Fibroblast of villous mesenchyme (primary cell): Measurements from ENCODE around the gene MAPKAPK2. TPM values are rescaled to one million over a fixed set of nuclear protein-coding genes. Genes with fewer than 3 reads are reported as not detected.
"Not testable (repeated sequence)": the region's sequence is repeated elsewhere in the genome, so short reads cannot be mapped to it uniquely, and the experiment has no call there.

Experiments
- DNase-seq: peaks from one replicate; pipeline ENCODE4 v3.0.0-alpha.2; 2010; ENCODE audit warnings: low read depth
- H3K4me3 ChIP-seq: 2 replicates; pipeline ENCODE4 v1.5.1; 2011; ENCODE audit warnings: low read depth, mild to moderate bottlenecking, low read length
- total RNA-seq: library from RNA; depleted of rRNA; stranded (reverse); fragments of >200 nt; gene quantifications from 2 replicates; pipeline ENCODE4 v1.2.3, GENCODE V29; 2012
- TF ChIP-seq, protein P1 (sequence below): IDR thresholded peaks from 2 replicates; pipeline ENCODE4 v1.5.1; 2012; ENCODE audit warnings: low read depth, mild to moderate bottlenecking, low read length; ENCODE audit not compliant: insufficient read depth

The MAPKAPK2 gene
- total RNA-seq, 1 donor: 45.3 TPM

DNA sequence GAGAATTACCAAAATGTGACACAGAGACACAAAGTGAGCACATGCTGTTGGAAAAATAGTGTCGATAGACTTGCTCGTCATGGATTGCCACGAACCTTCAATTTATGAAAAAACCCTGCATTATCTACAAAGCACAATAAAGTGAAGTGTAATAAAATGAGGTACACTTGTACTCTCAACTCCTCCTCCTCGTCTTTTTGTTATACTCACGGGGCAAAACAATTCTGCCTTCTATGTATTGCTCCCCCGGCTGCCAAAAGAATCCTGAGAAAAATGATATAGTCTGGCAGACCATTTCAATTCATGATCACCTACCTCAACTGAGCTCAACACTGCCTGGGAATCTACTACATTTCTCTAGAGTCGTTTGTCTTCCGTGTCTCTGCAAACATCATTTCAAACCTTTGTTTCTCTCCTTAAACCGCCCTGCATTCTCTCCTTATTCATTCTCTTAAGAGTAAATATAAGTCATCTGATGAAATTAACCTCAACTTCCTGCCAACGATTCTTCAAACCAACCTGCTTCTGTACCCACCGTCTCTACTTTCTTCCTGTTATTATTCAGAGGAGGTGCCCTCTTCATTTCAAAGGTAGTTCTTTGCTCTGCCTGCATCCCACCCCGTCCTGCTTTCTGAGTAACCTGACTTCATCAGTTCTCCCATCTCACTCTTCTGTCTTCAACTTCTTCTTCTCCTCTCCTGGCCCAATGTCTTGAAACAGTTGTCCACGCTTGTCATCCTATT lies 73.0 kb downstream of the MAPKAPK2 start:
- H3K4me3 ChIP-seq: no peak overlapping the region
- DNase-seq: no peak
- TF ChIP-seq, protein P1, sequence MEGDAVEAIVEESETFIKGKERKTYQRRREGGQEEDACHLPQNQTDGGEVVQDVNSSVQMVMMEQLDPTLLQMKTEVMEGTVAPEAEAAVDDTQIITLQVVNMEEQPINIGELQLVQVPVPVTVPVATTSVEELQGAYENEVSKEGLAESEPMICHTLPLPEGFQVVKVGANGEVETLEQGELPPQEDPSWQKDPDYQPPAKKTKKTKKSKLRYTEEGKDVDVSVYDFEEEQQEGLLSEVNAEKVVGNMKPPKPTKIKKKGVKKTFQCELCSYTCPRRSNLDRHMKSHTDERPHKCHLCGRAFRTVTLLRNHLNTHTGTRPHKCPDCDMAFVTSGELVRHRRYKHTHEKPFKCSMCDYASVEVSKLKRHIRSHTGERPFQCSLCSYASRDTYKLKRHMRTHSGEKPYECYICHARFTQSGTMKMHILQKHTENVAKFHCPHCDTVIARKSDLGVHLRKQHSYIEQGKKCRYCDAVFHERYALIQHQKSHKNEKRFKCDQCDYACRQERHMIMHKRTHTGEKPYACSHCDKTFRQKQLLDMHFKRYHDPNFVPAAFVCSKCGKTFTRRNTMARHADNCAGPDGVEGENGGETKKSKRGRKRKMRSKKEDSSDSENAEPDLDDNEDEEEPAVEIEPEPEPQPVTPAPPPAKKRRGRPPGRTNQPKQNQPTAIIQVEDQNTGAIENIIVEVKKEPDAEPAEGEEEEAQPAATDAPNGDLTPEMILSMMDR: no peak

DNA sequence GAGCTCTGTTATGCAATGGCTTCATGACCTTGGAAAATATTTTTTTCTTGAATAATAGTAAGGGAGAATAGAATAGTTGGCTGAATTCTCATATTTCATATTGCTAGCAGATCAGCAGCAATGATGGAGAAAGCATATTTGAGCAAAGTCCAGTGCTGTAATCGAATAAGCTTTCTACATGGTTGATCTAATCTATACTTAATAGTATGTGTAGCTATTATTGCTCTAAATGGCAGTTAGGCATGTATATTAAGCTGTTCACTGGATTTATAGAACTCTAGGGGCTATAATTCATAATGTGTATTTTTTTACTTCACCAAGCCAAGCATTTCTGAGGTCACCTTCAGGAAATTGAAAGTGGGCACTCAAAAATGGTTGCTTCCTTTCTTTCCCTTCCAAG lies 75.9 kb downstream of the MAPKAPK2 start:
- TF ChIP-seq, protein P1: no peak
- no peak for DNase-seq
- H3K4me3 ChIP-seq: no peak overlapping the region

DNA sequence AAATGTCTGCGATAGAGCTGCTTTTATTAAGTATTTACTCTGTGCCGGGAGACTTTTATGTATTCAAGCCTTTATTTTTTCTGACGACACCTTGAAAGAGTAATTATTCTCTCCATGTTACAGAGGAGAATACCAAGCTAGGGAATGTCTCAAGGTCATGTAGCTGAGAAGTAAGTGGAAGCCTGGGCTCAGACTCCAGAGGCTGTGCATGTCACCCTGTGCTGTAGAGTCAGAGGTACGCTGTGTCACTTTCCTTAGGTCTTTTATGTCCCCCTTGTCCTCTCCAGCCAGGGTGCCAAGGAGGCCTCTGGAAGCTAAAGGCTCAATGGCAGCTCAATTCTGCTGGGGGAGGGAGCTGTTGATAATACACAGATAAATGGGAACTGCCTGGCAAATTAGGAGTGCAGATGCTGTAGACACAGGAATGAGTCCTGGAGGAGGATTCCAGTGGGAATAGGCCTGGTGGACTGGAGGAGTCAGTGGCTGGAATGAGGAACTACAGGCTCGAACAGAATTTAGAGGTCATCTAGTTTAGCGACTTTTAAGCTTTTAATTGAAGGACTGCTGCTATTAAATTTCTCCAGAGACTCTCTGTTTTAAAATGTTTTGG lies 76.6 kb downstream of the MAPKAPK2 start:
- peak; percentile 28 for DNase-seq

DNA sequence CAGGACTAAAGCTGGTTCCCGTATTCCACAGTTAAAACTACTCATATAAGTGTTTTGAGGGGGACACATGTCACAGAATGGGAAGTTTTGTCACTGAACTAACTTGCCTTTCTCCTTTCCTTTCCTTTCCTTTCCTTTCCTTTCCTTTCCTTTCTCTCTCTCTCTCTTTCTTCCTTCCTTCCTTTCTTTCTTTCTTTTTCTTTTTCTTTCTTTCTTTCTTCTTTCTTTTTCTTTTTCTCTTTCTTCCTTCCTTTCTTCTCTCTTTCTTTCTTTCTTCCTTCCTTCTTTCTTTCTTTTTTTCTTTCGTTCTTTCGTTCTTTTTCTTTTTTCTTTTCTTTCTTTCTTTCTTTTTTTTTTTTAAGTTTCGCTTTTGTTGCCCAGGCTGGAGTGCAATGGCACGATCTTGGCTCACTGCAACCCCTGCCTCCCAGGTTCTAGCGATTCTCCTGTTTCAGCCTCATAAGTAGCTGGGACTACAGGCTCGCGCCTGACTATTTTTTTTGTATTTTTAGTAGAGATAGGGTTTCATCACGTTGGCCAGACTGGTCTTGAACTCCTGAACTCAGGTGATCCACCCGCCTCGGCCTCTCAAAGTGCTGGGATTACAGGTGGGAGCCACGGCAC lies 78.1 kb downstream of the MAPKAPK2 start:
- not testable (repeated sequence) for H3K4me3 ChIP-seq, DNase-seq

More for the DNA sequence above, 76.6 kb downstream of the MAPKAPK2 start:
- H3K4me3 ChIP-seq: no peak overlapping the region
- TF ChIP-seq, protein P1: peak; percentile 58

DNA sequence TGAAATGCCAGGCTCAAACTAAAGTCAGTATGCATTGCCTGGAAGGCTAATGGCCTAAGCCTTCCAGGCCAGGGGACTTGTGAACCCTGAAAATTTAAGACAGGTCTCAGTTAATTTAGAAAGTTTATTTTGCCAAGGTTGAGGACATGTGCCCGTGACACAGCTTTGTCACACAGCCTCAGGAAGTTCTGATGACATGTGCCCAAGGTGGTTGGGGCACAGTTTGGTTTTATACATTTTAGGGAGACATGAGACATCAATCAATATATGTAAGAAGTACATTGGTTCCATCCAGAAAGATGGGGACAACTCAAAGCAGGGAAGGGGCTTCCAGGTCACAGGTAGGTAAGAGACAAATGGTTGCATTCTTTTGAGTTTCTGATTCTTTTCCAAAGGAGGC lies 81.1 kb downstream of the MAPKAPK2 start:
- H3K4me3 ChIP-seq, DNase-seq: not testable (repeated sequence)

DNA sequence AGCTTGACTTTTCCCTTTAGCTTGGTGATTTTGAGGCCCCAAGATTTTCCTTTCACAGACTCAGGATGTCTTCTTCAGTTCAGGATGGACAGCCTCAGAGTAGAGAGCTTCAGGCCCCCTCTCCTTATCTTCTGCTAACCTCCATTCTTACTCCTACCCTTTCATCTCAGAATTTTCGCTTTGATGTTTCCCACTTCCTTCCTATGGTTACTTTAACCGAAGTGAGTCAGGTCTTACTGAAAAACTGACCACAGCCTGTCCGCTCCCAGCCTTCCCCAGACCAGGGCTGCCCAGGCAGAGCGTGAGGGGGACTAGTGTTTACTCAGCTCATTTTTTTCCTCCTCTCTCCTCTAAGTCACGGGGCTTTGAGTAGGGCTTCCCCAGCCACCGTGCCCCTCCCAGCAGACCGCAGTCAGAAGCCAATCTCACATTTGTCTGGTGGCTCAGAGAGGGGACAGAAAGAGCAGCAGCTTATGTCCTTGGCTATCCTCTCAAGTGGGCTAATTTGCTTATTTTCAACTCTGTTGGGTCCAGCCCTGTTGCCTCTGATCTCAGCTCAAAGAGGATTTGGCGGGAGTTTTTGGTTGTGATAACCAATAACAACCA lies 81.6 kb downstream of the MAPKAPK2 start:
- no peak overlapping the region for H3K4me3 ChIP-seq
- TF ChIP-seq, protein P1: no peak
- DNase-seq: peak; percentile 80

DNA sequence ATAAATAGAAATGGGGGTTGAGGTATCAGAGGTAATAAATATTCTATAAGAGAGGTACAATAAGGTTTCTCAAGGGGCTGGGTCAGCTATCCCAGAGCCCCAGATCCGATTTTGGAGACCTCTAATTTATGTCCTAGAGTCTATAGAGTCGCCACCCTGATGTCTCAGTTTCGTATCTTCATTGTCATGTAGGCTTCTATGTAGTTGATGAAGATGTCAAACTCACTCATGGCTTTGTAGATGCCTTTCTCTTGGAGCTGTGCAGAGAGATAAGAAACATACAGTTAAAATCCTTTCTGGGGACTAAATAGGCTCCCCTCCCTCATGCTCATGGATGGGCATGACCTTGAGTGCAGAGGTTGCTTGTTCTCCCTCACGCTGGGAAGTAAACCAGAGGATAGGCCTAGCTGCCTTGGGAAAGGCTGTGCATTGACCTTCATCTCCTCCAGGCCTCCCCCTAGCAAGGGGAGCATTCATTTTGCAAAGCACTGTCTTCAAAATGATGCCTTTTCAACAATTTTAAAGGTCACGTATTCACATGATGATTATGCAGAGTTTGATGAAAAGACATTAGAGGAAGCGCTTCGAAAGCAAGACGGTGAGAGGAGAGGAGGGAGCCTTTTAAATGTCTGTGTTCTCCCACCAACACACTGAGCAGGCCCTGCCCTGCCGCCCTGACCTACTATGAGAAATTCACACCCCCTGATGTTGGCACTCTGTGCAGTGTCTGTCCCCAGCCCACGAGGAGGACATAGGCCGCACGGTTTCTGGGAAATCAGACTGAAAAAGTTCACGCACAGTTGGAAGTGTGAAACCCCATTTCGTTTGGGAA lies 84.0 kb downstream of the MAPKAPK2 start:
- no peak overlapping the region for H3K4me3 ChIP-seq
- no peak for DNase-seq
- TF ChIP-seq, protein P1: no peak
